Gastroesophageal sphincter (tissue), 3 donors: ENCODE measurements around the gene EPHA4.

Experiments used
- POLR2A ChIP-seq, 2 donors: fragments of 450-650 bp; IDR thresholded peaks; one replicate each; pipeline ENCODE4 v1.6.1; 2017; ENCODE audit warnings: antibody characterized with exemption in 2 of 2, mild to moderate bottlenecking in 2 of 2, moderate library complexity in 1 of 2
- TF ChIP-seq, protein P1 (sequence below), 4 experiments: fragments of 200-600 bp in 2 of 4; fragments of 450-650 bp in 2 of 4; sonication (generic) in 1 of 4; IDR thresholded peaks; one replicate each; pipeline ENCODE4 v1.5.1; 2017 to 2019; ENCODE audit warnings: antibody characterized with exemption in 4 of 4, mild to moderate bottlenecking in 2 of 4, moderate library complexity in 2 of 4

DNA sequence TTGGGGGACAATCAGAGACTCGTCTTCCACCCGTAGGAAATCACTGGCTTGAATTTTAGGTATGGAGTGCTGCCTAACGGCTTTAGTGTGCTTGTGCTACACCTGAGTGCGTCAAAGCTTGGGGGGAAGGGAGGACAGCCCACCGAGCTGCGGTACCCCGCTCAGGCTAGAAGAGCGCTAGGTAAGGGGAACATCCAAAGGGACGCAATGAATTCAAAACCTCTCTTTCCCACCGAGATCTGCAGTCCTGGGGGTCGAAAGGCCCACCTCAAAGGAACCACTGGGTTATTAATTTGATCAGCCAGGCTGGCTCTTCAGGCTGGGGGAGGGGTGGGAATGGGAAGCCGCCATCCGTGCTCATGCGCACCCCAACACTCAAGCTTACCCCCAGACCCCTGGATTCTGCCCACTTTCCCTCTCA, 2.7 kb downstream of the EPHA4 start:
- TF ChIP-seq, protein P1, sequence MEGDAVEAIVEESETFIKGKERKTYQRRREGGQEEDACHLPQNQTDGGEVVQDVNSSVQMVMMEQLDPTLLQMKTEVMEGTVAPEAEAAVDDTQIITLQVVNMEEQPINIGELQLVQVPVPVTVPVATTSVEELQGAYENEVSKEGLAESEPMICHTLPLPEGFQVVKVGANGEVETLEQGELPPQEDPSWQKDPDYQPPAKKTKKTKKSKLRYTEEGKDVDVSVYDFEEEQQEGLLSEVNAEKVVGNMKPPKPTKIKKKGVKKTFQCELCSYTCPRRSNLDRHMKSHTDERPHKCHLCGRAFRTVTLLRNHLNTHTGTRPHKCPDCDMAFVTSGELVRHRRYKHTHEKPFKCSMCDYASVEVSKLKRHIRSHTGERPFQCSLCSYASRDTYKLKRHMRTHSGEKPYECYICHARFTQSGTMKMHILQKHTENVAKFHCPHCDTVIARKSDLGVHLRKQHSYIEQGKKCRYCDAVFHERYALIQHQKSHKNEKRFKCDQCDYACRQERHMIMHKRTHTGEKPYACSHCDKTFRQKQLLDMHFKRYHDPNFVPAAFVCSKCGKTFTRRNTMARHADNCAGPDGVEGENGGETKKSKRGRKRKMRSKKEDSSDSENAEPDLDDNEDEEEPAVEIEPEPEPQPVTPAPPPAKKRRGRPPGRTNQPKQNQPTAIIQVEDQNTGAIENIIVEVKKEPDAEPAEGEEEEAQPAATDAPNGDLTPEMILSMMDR (IDR thresholded peaks at IDR 0.05): no peak
- no peak for TF ChIP-seq POLR2A (IDR thresholded peaks at IDR 0.05)
